T-helper 2 cell treated with Interferon-gamma antibody and Interleukin-4, amounts not matched to agents 5 μg/mL and 100 μg/mL, for 36 hours (primary cell): ENCODE data around the gene PNN.
"Not testable (repeated sequence)": the region's sequence is repeated elsewhere in the genome, so short reads cannot be mapped to it uniquely, and the experiment has no call there.

Experiments used
- DNase-seq: peaks from one replicate; pipeline ENCODE4 v3.0.0; 2021; ENCODE audit warnings: low spot score
- H3K27ac Mint-ChIP-seq: one replicate; pipeline ENCODE4 v1.8.0; 2021; ENCODE audit warnings: mild to moderate bottlenecking, mixed read lengths
- H3K27me3 Mint-ChIP-seq: one replicate; pipeline ENCODE4 v1.8.0; 2021; ENCODE audit warnings: low read depth, mixed read lengths
- H3K36me3 Mint-ChIP-seq: one replicate; pipeline ENCODE4 v1.8.0; 2021; ENCODE audit warnings: low read depth, mixed read lengths
- H3K4me1 Mint-ChIP-seq: one replicate; pipeline ENCODE4 v1.8.0; 2021; ENCODE audit warnings: low read depth, mixed read lengths
- H3K4me3 Mint-ChIP-seq: one replicate; pipeline ENCODE4 v1.8.0; 2022; ENCODE audit warnings: mild to moderate bottlenecking, moderate library complexity, mixed read lengths
- H3K9me3 Mint-ChIP-seq: one replicate; pipeline ENCODE4 v1.8.0; 2021; ENCODE audit warnings: mixed read lengths

PNN gene

DNA sequence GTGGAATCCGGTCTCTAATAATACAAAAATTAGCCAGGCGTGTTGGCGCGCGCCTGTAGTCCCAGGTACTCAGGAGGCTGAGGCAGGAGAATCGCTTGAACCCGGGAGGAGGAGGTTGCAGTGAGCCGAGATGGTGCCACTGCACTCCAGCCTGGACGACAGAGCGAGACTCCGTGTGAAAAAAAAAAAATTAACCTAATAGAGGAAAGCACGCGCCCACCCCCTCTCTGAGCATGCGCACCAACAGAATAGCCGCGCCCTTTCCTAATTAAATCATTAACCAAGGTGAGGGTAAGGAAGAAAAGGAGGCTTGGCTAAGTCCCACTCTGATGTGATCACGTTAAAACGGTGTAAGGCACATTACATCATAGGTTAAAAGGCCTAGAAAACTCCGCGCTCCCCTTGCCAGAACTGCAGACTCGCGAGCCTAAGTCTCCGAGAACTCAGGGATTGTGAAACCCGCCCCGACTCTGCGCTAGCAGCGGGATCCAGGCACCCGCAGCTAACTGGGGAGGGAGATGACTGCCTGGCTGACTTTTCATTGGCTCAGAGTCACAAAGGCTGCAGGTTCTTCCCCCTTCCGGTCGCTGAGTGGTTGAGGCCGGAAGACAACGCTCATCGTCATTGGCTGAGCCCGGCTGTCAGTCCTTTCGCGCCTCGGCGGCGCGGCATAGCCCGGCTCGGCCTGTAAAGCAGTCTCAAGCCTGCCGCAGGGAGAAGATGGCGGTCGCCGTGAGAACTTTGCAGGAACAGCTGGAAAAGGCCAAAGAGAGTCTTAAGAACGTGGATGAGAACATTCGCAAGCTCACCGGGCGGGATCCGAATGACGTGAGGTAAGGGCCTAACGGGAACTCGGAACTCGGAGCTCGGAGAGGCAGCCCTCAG is at the start of gene PNN:
TSS of gene PNN (plus strand) at position 695 of the 885 bp plus-strand sequence. CDS start at position 721, 26 bp downstream.
- H3K4me1 Mint-ChIP-seq = peaks cover 28% of the 10 kb centered on the region
- no peaks in the 10 kb centered on the region for H3K9me3 Mint-ChIP-seq
- DNase-seq = peak; percentile 97
- H3K36me3 Mint-ChIP-seq = peaks cover 44% of the 10 kb centered on the region
- peak within 1 kb of the TSS; percentile 94 for H3K4me3 Mint-ChIP-seq
- H3K27ac Mint-ChIP-seq = peak within 1 kb of the TSS; percentile 97
- no peaks in the 10 kb centered on the region for H3K27me3 Mint-ChIP-seq

DNA sequence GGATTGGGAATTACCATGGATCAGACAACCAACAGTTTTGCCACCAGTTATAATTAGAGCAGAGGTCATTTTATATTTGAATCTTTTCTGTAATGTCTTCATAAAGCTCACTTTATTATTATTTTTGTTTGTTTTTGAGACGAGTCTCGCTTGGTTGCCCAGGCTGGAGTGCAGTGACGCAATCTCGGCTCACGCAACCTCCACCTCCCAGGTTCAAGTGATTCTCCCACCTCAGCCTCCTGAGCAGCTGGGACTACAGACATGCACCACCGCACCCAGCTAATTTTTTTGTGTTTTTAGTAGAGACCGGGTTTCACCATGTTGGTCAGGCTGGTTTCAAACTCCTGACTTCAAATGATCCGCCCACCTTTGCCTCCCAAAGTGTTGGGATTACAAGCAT is 37.2 kb upstream of the PNN start:
- H3K9me3 Mint-ChIP-seq = not testable (repeated sequence)

DNA sequence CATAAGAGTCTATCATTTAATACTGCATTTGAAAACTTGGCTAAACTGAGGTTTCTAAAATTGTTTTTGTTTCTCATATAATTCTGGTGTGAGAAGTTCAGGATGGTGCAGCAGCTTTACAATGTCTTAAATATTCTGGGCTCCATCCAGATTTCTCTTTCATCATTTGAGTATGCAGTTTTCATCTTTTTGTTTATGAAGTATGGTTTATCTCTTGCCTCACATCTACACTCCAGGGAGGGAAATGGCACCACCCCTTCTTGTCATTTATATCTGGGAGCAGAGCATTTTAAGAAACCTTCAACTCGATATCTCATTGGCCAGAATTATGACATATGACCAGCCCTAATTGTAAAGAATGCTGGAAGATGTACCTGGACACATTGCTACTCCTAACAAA is 36.6 kb upstream of the PNN start:
- Mint-ChIP-seq H3K36me3 (peaks cover 45% of the 10 kb centered on the region), H3K4me1 (no peaks in the 10 kb centered on the region), H3K27ac (peak overlapping the region; percentile 31), H3K27me3 (no peaks in the 10 kb centered on the region), H3K4me3 (no peak overlapping the region), H3K9me3 (peaks cover 7% of the 10 kb centered on the region)
- no peak for DNase-seq

More for the DNA sequence above, 37.2 kb upstream of the PNN start:
- H3K27me3 Mint-ChIP-seq, H3K4me1 Mint-ChIP-seq, DNase-seq, H3K27ac Mint-ChIP-seq, H3K4me3 Mint-ChIP-seq: not testable (repeated sequence)
- H3K36me3 Mint-ChIP-seq = peaks cover 44% of the 10 kb centered on the region

DNA sequence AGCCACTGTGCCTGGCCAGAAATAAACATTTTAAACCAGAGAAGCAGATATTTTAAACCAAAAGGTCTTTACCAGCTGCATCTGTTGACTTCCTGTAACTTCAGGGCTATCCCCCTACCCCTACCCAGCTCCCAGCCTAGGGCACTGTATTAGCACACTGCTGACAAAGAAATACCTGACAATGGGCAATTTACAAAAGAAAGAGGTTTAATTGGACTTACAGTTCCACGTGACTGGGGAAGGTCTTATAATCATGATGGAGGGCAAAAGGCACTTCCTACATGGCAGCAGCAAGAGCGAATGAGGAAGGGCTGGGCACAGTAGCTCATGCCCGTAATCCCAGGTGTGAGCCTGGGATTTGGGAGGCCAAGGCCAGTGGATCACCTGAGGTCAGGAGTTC is 34.9 kb upstream of the PNN start:
- Mint-ChIP-seq H3K9me3 (peaks cover 7% of the 10 kb centered on the region), H3K27me3 (no peaks in the 10 kb centered on the region), H3K36me3 (peaks cover 38% of the 10 kb centered on the region), H3K4me1 (no peaks in the 10 kb centered on the region), H3K27ac (no peak overlapping the region), H3K4me3 (no peak overlapping the region)
- no peak for DNase-seq

DNA sequence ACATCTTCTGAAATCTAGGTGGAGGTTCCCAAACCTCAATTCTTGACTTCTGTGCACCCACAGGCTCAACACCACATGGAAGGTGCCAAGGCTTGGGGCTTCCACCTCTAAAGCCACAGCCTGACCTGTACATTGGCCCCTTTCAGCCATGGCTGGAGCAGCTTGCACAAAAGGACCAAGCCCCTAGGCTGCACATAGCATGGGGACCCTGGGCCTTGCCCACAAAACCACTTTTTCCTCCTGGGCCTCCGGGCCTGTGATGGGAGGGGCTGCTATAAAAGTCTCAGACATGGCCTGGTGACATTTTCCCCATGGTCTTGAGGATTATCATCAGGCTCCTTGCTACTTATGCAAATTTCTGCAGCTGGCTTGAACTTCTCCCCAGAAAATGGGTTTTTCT is 33.4 kb upstream of the PNN start:
- not testable (repeated sequence) for H3K9me3 Mint-ChIP-seq, H3K4me1 Mint-ChIP-seq, DNase-seq, H3K27ac Mint-ChIP-seq, H3K4me3 Mint-ChIP-seq, H3K27me3 Mint-ChIP-seq
- peaks cover 37% of the 10 kb centered on the region for H3K36me3 Mint-ChIP-seq

DNA sequence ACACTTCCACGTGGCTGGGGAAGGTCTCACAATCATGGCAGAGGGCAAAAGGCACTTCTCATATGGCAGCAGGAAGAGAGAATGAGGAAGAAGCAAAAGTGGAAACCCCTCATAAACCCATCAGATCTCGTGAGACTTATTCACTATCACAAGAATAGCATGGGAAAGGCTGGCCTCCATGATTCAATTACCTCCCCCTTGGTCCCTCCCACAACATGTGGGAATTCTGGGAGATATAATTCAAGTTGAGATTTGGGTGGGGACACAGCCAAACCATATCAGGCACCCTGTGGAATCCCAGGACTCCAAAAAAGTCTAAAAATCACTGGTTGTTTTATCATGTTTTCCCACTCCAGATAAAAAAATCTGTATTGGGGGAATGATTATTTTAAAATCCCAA is 31.8 kb upstream of the PNN start:
- not testable (repeated sequence) for H3K27ac Mint-ChIP-seq, H3K4me3 Mint-ChIP-seq
- H3K36me3 Mint-ChIP-seq = peaks cover 38% of the 10 kb centered on the region

DNA sequence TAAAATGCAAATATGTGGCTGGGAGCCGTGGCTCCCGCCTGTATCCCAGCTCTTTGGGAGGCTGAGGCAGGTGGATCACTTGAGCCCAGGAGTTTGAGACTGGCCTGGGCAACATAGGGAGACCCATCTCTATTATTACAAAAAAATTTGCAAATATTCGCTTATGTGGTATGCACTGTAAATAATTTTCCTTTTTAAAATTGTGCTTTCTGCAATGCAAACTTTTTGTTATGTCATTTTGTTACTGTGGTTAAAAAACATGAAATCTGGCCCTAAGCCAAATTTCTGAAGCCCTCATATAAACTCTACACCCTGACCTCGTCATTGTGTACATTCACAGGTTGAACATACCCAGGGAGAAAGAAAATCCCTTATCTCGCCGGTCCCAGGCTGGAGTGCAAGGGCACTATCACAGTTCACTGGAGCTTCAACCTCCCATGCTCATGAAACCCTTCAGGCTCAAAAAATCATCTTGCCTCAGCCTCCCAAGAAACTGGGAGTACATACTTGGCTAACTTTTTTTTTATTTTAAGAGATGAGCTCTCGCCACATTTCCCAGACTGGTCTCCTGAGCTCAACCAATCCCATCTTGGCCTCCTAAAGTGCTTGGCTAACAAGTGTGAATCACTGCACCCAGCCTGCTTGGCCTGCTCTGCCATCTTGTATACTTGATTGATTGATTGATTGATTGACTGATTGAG is 29.6 kb upstream of the PNN start:
- DNase-seq = no peak
- H3K9me3 Mint-ChIP-seq = peaks cover 7% of the 10 kb centered on the region
- H3K36me3 Mint-ChIP-seq = peaks cover 34% of the 10 kb centered on the region
- H3K27me3 Mint-ChIP-seq = no peaks in the 10 kb centered on the region
- no peak overlapping the region for H3K4me3 Mint-ChIP-seq
- no peaks in the 10 kb centered on the region for H3K4me1 Mint-ChIP-seq
- no peak overlapping the region for H3K27ac Mint-ChIP-seq

More for the DNA sequence above, 31.8 kb upstream of the PNN start:
- not testable (repeated sequence) for DNase-seq, H3K27me3 Mint-ChIP-seq, H3K4me1 Mint-ChIP-seq, H3K9me3 Mint-ChIP-seq

- peaks cover 23% of the 10 kb centered on the region for H3K36me3 Mint-ChIP-seq
- DNase-seq = no peak
- H3K9me3 Mint-ChIP-seq = no peaks in the 10 kb centered on the region
- no peak overlapping the region for H3K27ac Mint-ChIP-seq
- H3K4me3 Mint-ChIP-seq = no peak overlapping the region
- H3K4me1 Mint-ChIP-seq = peaks cover 3% of the 10 kb centered on the region
- H3K27me3 Mint-ChIP-seq = no peaks in the 10 kb centered on the region
Measured at GRCh38 chr14:39154594-39155189, 20.4 kb upstream of the PNN start.

DNA sequence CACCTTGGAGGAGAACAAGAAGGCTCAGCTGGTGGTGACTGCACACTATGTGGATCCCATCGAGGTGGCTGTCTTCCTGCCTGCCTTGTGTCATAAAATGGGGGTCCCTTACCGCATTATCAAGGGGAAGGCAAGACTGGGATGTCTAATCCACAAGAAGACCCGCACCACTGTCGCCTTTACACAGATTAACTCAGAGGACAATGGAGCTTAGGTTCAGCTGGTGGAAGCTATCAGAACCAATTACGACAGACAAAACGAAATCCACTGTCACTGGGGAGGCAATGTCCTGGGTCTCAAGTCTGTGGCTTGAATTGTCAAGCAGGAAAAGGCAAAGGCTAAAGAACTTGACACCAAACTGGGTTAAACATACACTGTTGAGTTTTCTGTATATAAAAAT is 17.6 kb upstream of the PNN start:
- no peak for DNase-seq
- Mint-ChIP-seq H3K27me3 (no peaks in the 10 kb centered on the region), H3K9me3 (no peaks in the 10 kb centered on the region), H3K27ac (no peak overlapping the region), H3K4me3 (no peak overlapping the region), H3K4me1 (peaks cover 10% of the 10 kb centered on the region), H3K36me3 (peaks cover 22% of the 10 kb centered on the region)

DNA sequence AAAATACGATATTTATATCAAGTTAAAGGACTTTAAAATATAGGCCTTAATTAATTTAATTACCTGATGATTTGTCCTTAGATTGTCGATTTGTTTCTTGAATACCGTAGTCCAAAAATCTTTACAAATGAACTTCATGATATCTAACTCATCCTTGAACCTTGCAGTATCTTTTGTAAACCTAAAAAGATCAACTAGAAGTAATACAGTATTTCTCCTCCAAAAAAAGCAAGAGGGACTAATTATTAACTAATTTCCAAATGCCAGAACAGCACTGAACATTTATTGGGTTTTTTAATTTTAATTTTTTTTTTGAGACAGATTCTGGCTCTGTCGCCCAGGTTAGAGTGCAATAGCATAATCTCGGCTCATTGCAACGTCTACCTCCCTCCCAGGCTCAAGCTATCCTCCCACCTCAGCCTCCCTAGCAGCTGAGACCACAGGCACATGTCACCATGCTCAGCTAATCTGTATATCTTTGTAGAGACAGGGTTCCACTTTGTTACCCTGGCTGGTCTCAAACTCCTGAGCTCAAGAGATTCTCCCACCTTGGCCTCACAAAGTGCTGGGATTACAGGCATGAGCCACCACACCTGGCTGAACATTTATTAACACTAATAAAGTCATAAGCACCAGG is 16.7 kb upstream of the PNN start:
- Mint-ChIP-seq H3K9me3 (no peaks in the 10 kb centered on the region), H3K4me1 (peaks cover 10% of the 10 kb centered on the region), H3K27ac (no peak overlapping the region), H3K27me3 (no peaks in the 10 kb centered on the region), H3K4me3 (no peak overlapping the region), H3K36me3 (peaks cover 25% of the 10 kb centered on the region)
- DNase-seq = no peak

DNA sequence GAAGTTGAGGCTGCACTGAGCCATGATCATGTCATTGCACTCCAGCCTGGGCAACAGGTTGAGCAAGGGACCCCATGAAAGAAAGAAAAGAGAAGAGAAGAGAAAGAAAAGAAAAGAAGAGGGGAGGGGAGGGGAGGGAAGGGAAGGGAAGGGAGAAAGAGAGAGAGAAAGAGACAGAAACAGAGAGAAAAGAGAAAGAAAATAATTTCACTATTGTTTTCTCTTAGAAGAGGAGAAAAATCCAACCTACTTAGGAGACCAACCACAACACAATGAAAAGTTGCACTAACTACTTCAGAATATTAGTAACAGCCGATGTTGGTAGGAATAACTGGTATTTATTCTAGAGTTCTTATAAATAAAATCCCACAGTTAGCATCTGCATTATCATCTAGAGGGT is 14.6 kb upstream of the PNN start:
- peaks cover 13% of the 10 kb centered on the region for H3K4me1 Mint-ChIP-seq
- no peak overlapping the region for H3K4me3 Mint-ChIP-seq
- no peaks in the 10 kb centered on the region for H3K9me3 Mint-ChIP-seq
- no peak for DNase-seq
- no peak overlapping the region for H3K27ac Mint-ChIP-seq
- peaks cover 32% of the 10 kb centered on the region for H3K36me3 Mint-ChIP-seq
- H3K27me3 Mint-ChIP-seq = no peaks in the 10 kb centered on the region

DNA sequence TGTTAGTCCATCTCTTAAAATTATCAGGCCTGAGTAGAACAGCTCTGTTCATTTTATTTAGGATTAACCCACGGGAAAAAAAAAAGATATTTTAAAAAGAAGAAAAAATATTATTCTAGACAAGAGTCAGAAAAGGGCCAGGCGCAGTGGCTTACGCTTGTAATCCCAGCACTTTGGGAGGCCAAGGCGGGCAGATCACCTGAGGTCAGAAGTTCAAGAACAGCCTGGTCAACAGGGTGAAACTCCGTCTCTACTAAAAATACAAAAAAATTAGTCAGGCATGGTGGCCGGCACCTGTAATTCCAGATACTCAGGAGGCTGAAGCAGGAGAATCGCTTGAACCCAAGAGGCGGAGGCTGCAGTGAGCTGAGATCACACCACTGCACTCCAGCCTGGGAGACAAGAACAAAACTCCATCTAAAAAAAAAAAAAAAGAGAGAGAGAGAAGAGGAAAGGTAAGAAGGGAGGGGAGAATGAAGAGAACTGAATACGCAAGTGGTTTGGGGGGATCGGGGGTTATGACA is 7.2 kb upstream of the PNN start:
- H3K9me3 Mint-ChIP-seq, DNase-seq, H3K27me3 Mint-ChIP-seq: not testable (repeated sequence)
- Mint-ChIP-seq H3K36me3 (peaks cover 27% of the 10 kb centered on the region), H3K27ac (peak overlapping the region; percentile 55), H3K4me3 (peak overlapping the region; percentile 89), H3K4me1 (peaks cover 32% of the 10 kb centered on the region)

- Mint-ChIP-seq H3K9me3 (no peaks in the 10 kb centered on the region), H3K4me3 (peak overlapping the region; percentile 89), H3K27ac (peak overlapping the region; percentile 9), H3K36me3 (peaks cover 26% of the 10 kb centered on the region), H3K4me1 (peaks cover 33% of the 10 kb centered on the region), H3K27me3 (no peaks in the 10 kb centered on the region)
- DNase-seq = no peak
Measured at GRCh38 chr14:39168591-39168990, 6.5 kb upstream of the PNN start.
